GOT3 (cell line): ENCODE results near the gene OR6C1.
"Not testable (repeated sequence)": the region's sequence is repeated elsewhere in the genome, so short reads cannot be mapped to it uniquely, and the experiment has no call there.

Experiments
- DNase-seq: peaks from one replicate; lab custom pipeline; 2025; ENCODE audit warnings: mixed read lengths; lab: John Stamatoyannopoulos, UW

The OR6C1 gene

DNA sequence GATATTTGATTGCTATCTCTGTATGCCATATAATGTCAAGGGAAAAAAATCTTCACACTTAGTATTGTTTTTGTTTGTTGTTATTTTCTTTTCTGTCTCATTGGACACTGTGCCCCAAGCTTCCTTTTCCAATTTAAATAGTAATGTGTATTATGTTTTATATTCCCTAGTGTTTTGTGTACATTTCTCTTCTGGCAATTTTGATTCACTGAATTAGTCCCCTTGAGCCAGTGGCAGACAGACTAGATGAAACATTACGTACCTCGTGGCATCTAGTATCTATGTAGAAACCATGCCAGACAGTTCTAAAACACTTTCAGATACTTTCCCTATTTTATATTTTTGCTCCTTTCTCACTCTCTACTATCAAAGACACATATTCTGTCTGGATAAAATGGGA, at the start of gene OR6C1:
TSS of gene OR6C1 (plus strand) at position 301 of the 400 bp plus-strand sequence. CDS start 6,257 bp downstream, outside the sequence.
- DNase-seq = no peak

DNA sequence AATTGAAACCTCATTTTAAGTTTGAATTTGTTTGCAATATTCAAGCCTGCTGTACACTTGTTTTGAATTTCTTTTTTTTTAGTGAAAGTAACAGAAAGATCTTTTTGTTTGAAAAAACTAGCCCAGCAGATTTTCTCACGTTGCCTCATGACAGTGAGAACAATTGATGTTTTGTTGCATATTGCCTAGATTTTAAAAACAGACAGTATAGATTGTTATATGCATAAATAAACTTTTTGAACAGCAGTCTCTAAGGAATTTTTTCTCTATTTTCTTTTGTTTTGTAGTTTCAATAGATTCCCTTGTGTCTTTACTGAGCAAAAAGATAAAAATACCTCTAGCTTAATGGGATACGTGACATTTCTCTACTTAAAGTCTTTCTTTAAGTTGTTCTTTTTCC, 33.2 kb upstream of the OR6C1 start:
- DNase-seq = no peak

DNA sequence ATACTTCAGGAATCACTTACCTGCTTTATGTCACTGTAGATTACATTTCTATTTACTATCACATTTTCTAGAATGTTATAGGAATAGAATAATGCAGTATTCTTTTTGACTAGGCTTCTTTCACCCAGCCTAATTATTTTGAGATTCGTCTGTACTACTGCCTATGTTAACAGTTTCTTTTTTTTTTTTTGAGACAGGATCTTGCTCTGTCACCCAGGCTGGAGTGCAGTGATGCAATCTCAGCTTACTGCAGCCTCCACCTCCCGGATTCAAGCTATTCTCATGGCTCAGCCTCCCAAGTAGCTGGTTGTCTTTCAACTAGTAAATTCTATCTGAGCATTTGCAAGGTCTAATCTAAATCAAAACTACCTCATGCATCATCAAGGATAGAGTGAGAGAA, 24.1 kb upstream of the OR6C1 start:
- DNase-seq = no peak

- DNase-seq = no peak
Measured at GRCh38 chr12:55296469-55296868, 17.7 kb upstream of the OR6C1 start, which contains the start of gene OR6C6. TSS of gene OR6C6 (minus strand) at chr12:55296569. CDS start at chr12:55295232, 1,337 bp downstream.

- no peak for DNase-seq
Measured at GRCh38 chr12:55320201-55320600, 6.1 kb downstream of the OR6C1 start.

DNA sequence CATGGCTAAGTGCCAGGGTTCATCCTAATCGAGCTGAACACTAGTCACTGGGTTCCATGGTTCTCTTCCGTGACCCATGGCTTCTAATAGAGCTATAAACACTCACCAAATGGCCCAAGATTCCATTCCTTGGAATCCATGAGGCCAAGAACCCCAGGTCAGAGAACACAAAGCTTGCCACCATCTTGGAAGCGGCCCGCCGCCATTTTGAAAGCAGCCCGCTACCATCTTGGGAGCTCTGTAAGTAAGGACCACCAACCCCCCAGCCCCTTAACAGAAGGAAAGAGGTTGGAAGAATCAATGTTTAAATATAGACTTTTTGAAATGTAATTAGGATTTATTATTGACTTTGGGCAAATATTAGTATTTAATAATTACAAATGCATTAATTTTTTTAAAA, 11.7 kb downstream of the OR6C1 start:
- DNase-seq = not testable (repeated sequence)

GRCh38 chr12:55330446-55330845, 16.3 kb downstream of the OR6C1 start, which contains the start of gene OR6C3:
TSS of gene OR6C3 (plus strand) at chr12:55330746. CDS start at chr12:55331701, 955 bp downstream.
- DNase-seq = no peak

- DNase-seq = no peak
Measured at GRCh38 chr12:55336002-55336401, 21.9 kb downstream of the OR6C1 start.

DNA sequence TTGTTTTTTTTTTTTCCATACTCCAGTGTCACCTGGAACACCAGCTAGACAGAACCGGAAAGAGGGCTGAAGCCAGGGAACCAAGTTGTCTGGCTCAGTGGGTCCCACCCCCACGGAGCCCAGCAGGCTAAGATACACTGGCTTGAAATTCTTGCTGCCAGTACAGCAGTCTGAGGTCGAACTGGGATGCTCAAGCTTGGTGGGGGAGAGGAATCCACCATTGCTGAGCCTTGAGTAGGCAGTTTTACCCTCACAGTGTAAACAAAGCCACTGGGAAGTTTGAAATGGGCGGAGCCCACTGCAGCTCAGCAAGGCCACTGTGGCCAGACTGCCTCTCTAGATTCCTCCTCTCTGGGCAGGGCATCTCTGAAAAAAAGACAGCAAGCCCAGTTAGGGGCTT, 41.2 kb downstream of the OR6C1 start:
- not testable (repeated sequence) for DNase-seq

- DNase-seq = no peak
Measured at GRCh38 chr12:55362675-55363074, 48.5 kb downstream of the OR6C1 start, which contains the start of gene OR6C75. TSS of gene OR6C75 (plus strand) at chr12:55362975. CDS start at chr12:55365111, 2,136 bp downstream.

- DNase-seq = no peak
Measured at GRCh38 chr12:55365086-55365485, 50.9 kb downstream of the OR6C1 start.
